GM19035 (cell line): ENCODE measurements around the gene BRINP1.

Source experiments
- ATAC-seq: cut with Tn5 transposase; IDR thresholded peaks from one replicate; pipeline ENCODE4 v1.9.1; 2021; ENCODE audit not compliant: unreplicated experiment

Gene BRINP1

GRCh38 chr9:119148855-119149254 is 220.4 kb downstream of the BRINP1 start:
- ATAC-seq: no peak

- no peak for ATAC-seq
These were observed 231.8 kb downstream of the BRINP1 start for GRCh38 chr9:119137479-119137878.

DNA sequence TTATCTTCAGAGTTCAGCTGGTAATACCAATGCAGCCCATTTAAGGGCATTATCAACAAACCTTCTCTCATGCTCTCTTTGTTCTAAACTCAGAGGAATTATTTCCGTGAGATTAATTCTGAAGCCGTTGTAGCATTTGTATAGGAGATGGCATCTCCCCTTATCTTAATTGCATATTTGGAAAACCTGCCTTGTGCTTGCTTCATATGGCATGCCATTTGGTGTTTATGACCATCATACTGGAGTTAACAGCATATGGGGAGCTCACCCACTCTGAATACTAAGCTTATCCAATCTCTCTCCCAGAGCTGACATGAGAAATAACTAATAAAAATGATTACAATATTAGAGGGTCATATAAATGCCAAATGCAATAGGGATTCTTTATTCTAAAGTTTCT is 243.2 kb downstream of the BRINP1 start:
- no peak for ATAC-seq

- no peak for ATAC-seq
These were observed 247.3 kb downstream of the BRINP1 start for GRCh38 chr9:119121899-119122298.

- ATAC-seq: no peak
These were observed 251.8 kb downstream of the BRINP1 start for GRCh38 chr9:119117409-119117808.
